ENCODE measurements around the gene TDRD5.

TDRD5 gene

GRCh38 chr1:179630719-179631118, 39.1 kb downstream of the TDRD5 start:
- Histone ChIP-seq H2BK120ac (ENCODE audit: low read depth, low read length) (no peak overlapping the region), H3K27me3 (ENCODE audit: insufficient read depth, low read length, poor library complexity) (no peaks in the 10 kb centered on the region), H3K79me2 (ENCODE audit: control insufficient read depth, insufficient read depth, low read length) (no peaks in the 10 kb centered on the region), H3K79me1 (ENCODE audit: low read length) (no peaks in the 10 kb centered on the region), H3K4me2 (ENCODE audit: low read length) (no peak overlapping the region), H3K4me3 (ENCODE audit: low read length) (no peak overlapping the region), H3K27ac (ENCODE audit: low read depth, low read length) (no peak overlapping the region), H3K56ac (ENCODE audit: low read length) (no peak overlapping the region), H3K18ac (ENCODE audit: low read length) (no peak overlapping the region), H3K4ac (ENCODE audit: low read depth, low read length) (no peak overlapping the region), H2BK5ac (ENCODE audit: low read length) (no peak overlapping the region), H3K4me1 (ENCODE audit: control insufficient read depth, low read depth, low read length) (no peaks in the 10 kb centered on the region), H3K23ac (ENCODE audit: low read length) (no peak overlapping the region), H3K36me3 (ENCODE audit: control insufficient read depth, insufficient read depth, low read length) (no peaks in the 10 kb centered on the region), H3K9ac (ENCODE audit: low read length) (no peak overlapping the region), H2BK15ac (replicated peaks; ENCODE audit: low read depth) (no peak overlapping the region), H2AK5ac (ENCODE audit: low read length) (no peak overlapping the region), H4K5ac (ENCODE audit: low read length) (no peak overlapping the region), H4K8ac (ENCODE audit: low read depth, low read length) (no peak overlapping the region)
- no peak for DNase-seq
- no CpG with 5 or more reads among the region's 2 CpGs for WGBS (ENCODE audit: extremely low coverage, insufficient coverage, low lambda C conversion rate)

GRCh38 chr1:179632868-179633267, 41.2 kb downstream of the TDRD5 start:
- H3K27me3 ChIP-seq (ENCODE audit: insufficient read depth, low read length, poor library complexity): no peaks in the 10 kb centered on the region
- H3K4me2 ChIP-seq (ENCODE audit: low read length): no peak overlapping the region
- no peak overlapping the region for H2BK15ac ChIP-seq (replicated peaks; ENCODE audit: low read depth)
- no peaks in the 10 kb centered on the region for H3K79me1 ChIP-seq (ENCODE audit: low read length)
- no peaks in the 10 kb centered on the region for H3K36me3 ChIP-seq (ENCODE audit: control insufficient read depth, insufficient read depth, low read length)
- H2AK5ac ChIP-seq (ENCODE audit: low read length): no peak overlapping the region
- H3K18ac ChIP-seq (ENCODE audit: low read length): no peak overlapping the region
- no peak overlapping the region for H4K5ac ChIP-seq (ENCODE audit: low read length)
- H3K79me2 ChIP-seq (ENCODE audit: control insufficient read depth, insufficient read depth, low read length): no peaks in the 10 kb centered on the region
- H2BK5ac ChIP-seq (ENCODE audit: low read length): no peak overlapping the region
- no peak overlapping the region for H2BK120ac ChIP-seq (ENCODE audit: low read depth, low read length)
- no peak overlapping the region for H3K9ac ChIP-seq (ENCODE audit: low read length)
- no peak overlapping the region for H3K4me3 ChIP-seq (ENCODE audit: low read length)
- DNase-seq: no peak
- H3K23ac ChIP-seq (ENCODE audit: low read length): no peak overlapping the region
- H3K56ac ChIP-seq (ENCODE audit: low read length): no peak overlapping the region
- no peaks in the 10 kb centered on the region for H3K4me1 ChIP-seq (ENCODE audit: control insufficient read depth, low read depth, low read length)
- no peak overlapping the region for H4K8ac ChIP-seq (ENCODE audit: low read depth, low read length)
- no peak overlapping the region for H3K27ac ChIP-seq (ENCODE audit: low read depth, low read length)
- H3K4ac ChIP-seq (ENCODE audit: low read depth, low read length): no peak overlapping the region

GRCh38 chr1:179637211-179637860, 45.7 kb downstream of the TDRD5 start:
- Histone ChIP-seq H2BK5ac (ENCODE audit: low read length) (no peak overlapping the region), H2BK120ac (ENCODE audit: low read depth, low read length) (no peak overlapping the region), H3K79me1 (ENCODE audit: low read length) (no peaks in the 10 kb centered on the region), H3K79me2 (ENCODE audit: control insufficient read depth, insufficient read depth, low read length) (no peaks in the 10 kb centered on the region), H3K56ac (ENCODE audit: low read length) (no peak overlapping the region), H4K8ac (ENCODE audit: low read depth, low read length) (no peak overlapping the region), H3K4me1 (ENCODE audit: control insufficient read depth, low read depth, low read length) (no peaks in the 10 kb centered on the region), H3K27me3 (ENCODE audit: insufficient read depth, low read length, poor library complexity) (no peaks in the 10 kb centered on the region), H3K36me3 (ENCODE audit: control insufficient read depth, insufficient read depth, low read length) (no peaks in the 10 kb centered on the region), H3K23ac (ENCODE audit: low read length) (no peak overlapping the region), H3K4ac (ENCODE audit: low read depth, low read length) (no peak overlapping the region), H3K18ac (ENCODE audit: low read length) (no peak overlapping the region), H3K9ac (ENCODE audit: low read length) (no peak overlapping the region), H4K5ac (ENCODE audit: low read length) (no peak overlapping the region), H2AK5ac (ENCODE audit: low read length) (no peak overlapping the region), H2BK15ac (replicated peaks; ENCODE audit: low read depth) (no peak overlapping the region), H3K4me2 (ENCODE audit: low read length) (no peak overlapping the region), H3K4me3 (ENCODE audit: low read length) (no peak overlapping the region), H3K27ac (ENCODE audit: low read depth, low read length) (no peak overlapping the region)
- no peak for DNase-seq
- WGBS (ENCODE audit: extremely low coverage, insufficient coverage, low lambda C conversion rate): no CpG with 5 or more reads among the region's 5 CpGs

GRCh38 chr1:179661018-179661417, 69.4 kb downstream of the TDRD5 start:
- H3K79me2 ChIP-seq (ENCODE audit: control insufficient read depth, insufficient read depth, low read length): no peaks in the 10 kb centered on the region
- no peak overlapping the region for H3K9ac ChIP-seq (ENCODE audit: low read length)
- H2BK5ac ChIP-seq (ENCODE audit: low read length): no peak overlapping the region
- H4K5ac ChIP-seq (ENCODE audit: low read length): no peak overlapping the region
- H3K79me1 ChIP-seq (ENCODE audit: low read length): no peaks in the 10 kb centered on the region
- no peaks in the 10 kb centered on the region for H3K4me1 ChIP-seq (ENCODE audit: control insufficient read depth, low read depth, low read length)
- no peak overlapping the region for H2AK5ac ChIP-seq (ENCODE audit: low read length)
- no peak overlapping the region for H3K4me2 ChIP-seq (ENCODE audit: low read length)
- no peak overlapping the region for H2BK15ac ChIP-seq (replicated peaks; ENCODE audit: low read depth)
- H3K27me3 ChIP-seq (ENCODE audit: insufficient read depth, low read length, poor library complexity): no peaks in the 10 kb centered on the region
- no peaks in the 10 kb centered on the region for H3K36me3 ChIP-seq (ENCODE audit: control insufficient read depth, insufficient read depth, low read length)
- H3K23ac ChIP-seq (ENCODE audit: low read length): no peak overlapping the region
- no peak overlapping the region for H4K8ac ChIP-seq (ENCODE audit: low read depth, low read length)
- H3K4ac ChIP-seq (ENCODE audit: low read depth, low read length): no peak overlapping the region
- no peak overlapping the region for H3K18ac ChIP-seq (ENCODE audit: low read length)
- no peak overlapping the region for H3K4me3 ChIP-seq (ENCODE audit: low read length)
- DNase-seq: no peak
- no peak overlapping the region for H3K56ac ChIP-seq (ENCODE audit: low read length)
- no peak overlapping the region for H2BK120ac ChIP-seq (ENCODE audit: low read depth, low read length)
- no peak overlapping the region for H3K27ac ChIP-seq (ENCODE audit: low read depth, low read length)

GRCh38 chr1:179663810-179664209, 72.2 kb downstream of the TDRD5 start:
- no CpG with 5 or more reads among the region's 3 CpGs for WGBS (ENCODE audit: extremely low coverage, insufficient coverage, low lambda C conversion rate)
- Histone ChIP-seq H2BK15ac (replicated peaks; ENCODE audit: low read depth) (no peak overlapping the region), H4K5ac (ENCODE audit: low read length) (no peak overlapping the region), H3K18ac (ENCODE audit: low read length) (no peak overlapping the region), H3K23ac (ENCODE audit: low read length) (no peak overlapping the region), H2AK5ac (ENCODE audit: low read length) (no peak overlapping the region), H3K27ac (ENCODE audit: low read depth, low read length) (no peak overlapping the region), H3K36me3 (ENCODE audit: control insufficient read depth, insufficient read depth, low read length) (no peaks in the 10 kb centered on the region), H3K4me2 (ENCODE audit: low read length) (no peak overlapping the region), H3K79me1 (ENCODE audit: low read length) (no peaks in the 10 kb centered on the region), H3K56ac (ENCODE audit: low read length) (no peak overlapping the region), H3K79me2 (ENCODE audit: control insufficient read depth, insufficient read depth, low read length) (no peaks in the 10 kb centered on the region), H3K9ac (ENCODE audit: low read length) (no peak overlapping the region), H3K27me3 (ENCODE audit: insufficient read depth, low read length, poor library complexity) (no peaks in the 10 kb centered on the region), H3K4me1 (ENCODE audit: control insufficient read depth, low read depth, low read length) (no peaks in the 10 kb centered on the region), H3K4me3 (ENCODE audit: low read length) (no peak overlapping the region), H3K4ac (ENCODE audit: low read depth, low read length) (no peak overlapping the region), H2BK5ac (ENCODE audit: low read length) (no peak overlapping the region), H4K8ac (ENCODE audit: low read depth, low read length) (no peak overlapping the region), H2BK120ac (ENCODE audit: low read depth, low read length) (no peak overlapping the region)
- DNase-seq: no peak

DNA sequence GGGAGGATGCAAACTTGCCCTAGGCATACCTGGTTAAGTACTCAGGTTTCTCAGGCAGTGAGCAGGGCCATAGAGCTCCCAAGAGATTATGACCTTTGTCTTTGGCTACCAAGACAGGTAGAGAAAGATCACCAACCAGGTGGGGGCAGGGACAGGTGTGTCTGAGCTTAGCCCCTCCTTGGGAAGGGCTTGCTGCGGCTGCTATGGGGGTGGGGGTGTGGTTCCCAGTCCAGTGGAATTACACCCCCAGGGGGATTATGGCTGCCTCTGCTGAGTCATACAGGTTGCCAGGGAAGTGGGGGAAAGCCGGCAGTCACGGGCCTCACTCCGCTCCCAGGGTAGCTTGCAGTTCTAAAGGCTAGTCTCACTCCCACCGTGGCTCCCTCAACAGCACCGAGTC, 86.2 kb downstream of the TDRD5 start:
- Histone ChIP-seq H2BK120ac (ENCODE audit: low read depth, low read length) (no peak overlapping the region), H2AK5ac (ENCODE audit: low read length) (no peak overlapping the region), H4K5ac (ENCODE audit: low read length) (no peak overlapping the region), H3K18ac (ENCODE audit: low read length) (no peak overlapping the region), H3K4ac (ENCODE audit: low read depth, low read length) (no peak overlapping the region), H2BK15ac (replicated peaks; ENCODE audit: low read depth) (no peak overlapping the region), H3K36me3 (ENCODE audit: control insufficient read depth, insufficient read depth, low read length) (no peaks in the 10 kb centered on the region), H3K4me1 (ENCODE audit: control insufficient read depth, low read depth, low read length) (no peaks in the 10 kb centered on the region), H3K4me2 (ENCODE audit: low read length) (no peak overlapping the region), H3K4me3 (ENCODE audit: low read length) (no peak overlapping the region), H3K27ac (ENCODE audit: low read depth, low read length) (no peak overlapping the region), H3K79me2 (ENCODE audit: control insufficient read depth, insufficient read depth, low read length) (no peaks in the 10 kb centered on the region), H3K56ac (ENCODE audit: low read length) (no peak overlapping the region), H3K27me3 (ENCODE audit: insufficient read depth, low read length, poor library complexity) (no peaks in the 10 kb centered on the region), H2BK5ac (ENCODE audit: low read length) (no peak overlapping the region), H4K8ac (ENCODE audit: low read depth, low read length) (no peak overlapping the region), H3K23ac (ENCODE audit: low read length) (no peak overlapping the region), H3K9ac (ENCODE audit: low read length) (no peak overlapping the region), H3K79me1 (ENCODE audit: low read length) (no peaks in the 10 kb centered on the region)
- WGBS (ENCODE audit: extremely low coverage, insufficient coverage, low lambda C conversion rate): no CpG with 5 or more reads among the region's 6 CpGs
- peak; percentile 1 for DNase-seq
